Sigmoid colon (tissue), 7 donors: ENCODE results near the gene SLC44A1. TPM values are rescaled to one million over a fixed set of nuclear protein-coding genes. Genes with fewer than 3 reads are reported as not detected.
A peak's percentile ranks its signal among the peaks of the same experiment; 100 is the strongest.

Experiments used
- DNase-seq: peaks from one replicate; pipeline ENCODE4 v3.0.0-alpha.2; 2019
- H3K27ac ChIP-seq, 4 donors: fragments of 200-600 bp; sonication (generic); one replicate each; pipeline ENCODE4 v1.5.1; 2016 to 2019; ENCODE audit warnings: mild to moderate bottlenecking in 1 of 4
- H3K27me3 ChIP-seq, 3 donors: fragments of 200-600 bp; sonication (generic); one replicate each; pipeline ENCODE4 v1.5.1; 2019; ENCODE audit warnings: mild to moderate bottlenecking in 1 of 3
- H3K36me3 ChIP-seq, 4 donors: fragments of 200-600 bp; sonication (generic); one replicate each; pipeline ENCODE4 v1.5.1; 2016 to 2019
- H3K4me1 ChIP-seq, 4 donors: fragments of 200-600 bp; sonication (generic); one replicate each; pipeline ENCODE4 v1.5.1; 2017 to 2019
- H3K4me3 ChIP-seq, 4 donors: fragments of 200-600 bp; sonication (generic); one replicate each; pipeline ENCODE4 v1.5.1; 2017 to 2019; ENCODE audit warnings: mild to moderate bottlenecking in 2 of 4, moderate library complexity in 1 of 4
- H3K9me3 ChIP-seq, 4 donors: fragments of 200-600 bp in 3 of 4; sonication (generic) in 3 of 4; one replicate each; pipeline versions ENCODE4 v1.5.1 to v1.6.1; 2013 to 2019
- EP300 ChIP-seq, 4 donors: sonication (generic); formaldehyde crosslinking; IDR thresholded peaks; one replicate each; pipeline ENCODE4 v1.6.1; 2017; ENCODE audit warnings: antibody characterized with exemption in 4 of 4
- POLR2A ChIP-seq, 2 donors: fragments of 450-650 bp; IDR thresholded peaks; one replicate each; pipeline ENCODE4 v1.6.1; 2016; ENCODE audit warnings: antibody characterized with exemption in 2 of 2, mild to moderate bottlenecking in 2 of 2, moderate library complexity in 2 of 2
- POLR2AphosphoS5 ChIP-seq, 4 donors: sonication (generic); formaldehyde crosslinking; IDR thresholded peaks; one replicate each; pipeline ENCODE4 v1.6.1; 2017; ENCODE audit warnings: antibody characterized with exemption in 4 of 4
- WGBS, 2 donors: extraction: QIAGEN DNeasy Blood & Tissue Kit; methylation state at CpG; one replicate each; pipeline ENCODE4 v1.1.7; 2013; 5-methylcytosine and 5-hydroxymethylcytosine counted together
- intact Hi-C: fragments of 100-400 bp; cut with DNase I; formaldehyde crosslinking; loops from one replicate; pipeline ENCODE4 v1.15.1; 2023
- polyA plus RNA-seq, 3 donors: library from polyadenylated mRNA; stranded (reverse); fragments of 200-250 nt; gene quantifications; one replicate each; pipeline ENCODE4 v1.2.3, GENCODE V29; 2013
- total RNA-seq, 4 donors: library from RNA; depleted of rRNA; stranded (reverse); fragments of >200 nt; gene quantifications; one replicate each; pipeline ENCODE4 v1.1.0, GENCODE V29; 2016
- TF ChIP-seq, protein P1 (sequence below), 4 experiments: fragments of 450-650 bp in 3 of 4; fragments of 200-600 bp in 1 of 4; IDR thresholded peaks; one replicate each; pipeline ENCODE4 v1.5.1; 2016 to 2019; ENCODE audit warnings: antibody characterized with exemption in 4 of 4, mild to moderate bottlenecking in 3 of 4, moderate library complexity in 2 of 4
- donor health status: healthy with polysubstance abuse.
- donor health status: Bipolar disorder and iron deficiency.
- donor health status: healthy.

The SLC44A1 gene
- total and polyA plus RNA-seq, 7 donors, result 11.4 to 35.4 (median 25.2) TPM

DNA sequence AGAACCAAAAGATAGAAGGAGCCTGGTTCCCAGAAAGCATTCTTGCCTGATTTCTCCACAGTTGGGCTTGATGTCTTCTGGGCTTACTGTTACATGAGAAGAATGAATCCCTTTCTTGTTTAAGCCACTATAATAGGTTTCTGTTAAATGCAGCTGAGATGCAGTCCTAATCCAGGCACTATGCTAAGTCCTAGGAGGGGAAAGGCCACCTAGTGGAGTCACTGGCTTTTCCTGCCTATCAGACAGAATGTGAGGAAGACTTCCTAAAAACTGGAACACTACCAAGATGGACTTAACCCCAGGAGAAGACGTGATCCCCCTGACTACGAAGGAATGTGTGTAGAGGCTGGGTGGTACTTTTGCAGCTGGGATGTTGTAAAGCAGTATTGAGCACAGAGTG, 169.1 kb downstream of the SLC44A1 start:
- 18 to 53% methylated on average over 2 of the region's 2 CpGs for WGBS, 2 donors
- Histone ChIP-seq H3K4me3 (no peak overlapping the region), H3K4me1 (peaks cover 0 to 7% (median 4%) of the 10 kb centered on the region in 4 donors), H3K27me3 (no peaks in the 10 kb centered on the region), H3K27ac (no peak overlapping the region), H3K9me3 (peaks cover 0 to 5% (median 0%) of the 10 kb centered on the region in 4 donors), H3K36me3 (no peaks in the 10 kb centered on the region)
- TF ChIP-seq, protein P1, sequence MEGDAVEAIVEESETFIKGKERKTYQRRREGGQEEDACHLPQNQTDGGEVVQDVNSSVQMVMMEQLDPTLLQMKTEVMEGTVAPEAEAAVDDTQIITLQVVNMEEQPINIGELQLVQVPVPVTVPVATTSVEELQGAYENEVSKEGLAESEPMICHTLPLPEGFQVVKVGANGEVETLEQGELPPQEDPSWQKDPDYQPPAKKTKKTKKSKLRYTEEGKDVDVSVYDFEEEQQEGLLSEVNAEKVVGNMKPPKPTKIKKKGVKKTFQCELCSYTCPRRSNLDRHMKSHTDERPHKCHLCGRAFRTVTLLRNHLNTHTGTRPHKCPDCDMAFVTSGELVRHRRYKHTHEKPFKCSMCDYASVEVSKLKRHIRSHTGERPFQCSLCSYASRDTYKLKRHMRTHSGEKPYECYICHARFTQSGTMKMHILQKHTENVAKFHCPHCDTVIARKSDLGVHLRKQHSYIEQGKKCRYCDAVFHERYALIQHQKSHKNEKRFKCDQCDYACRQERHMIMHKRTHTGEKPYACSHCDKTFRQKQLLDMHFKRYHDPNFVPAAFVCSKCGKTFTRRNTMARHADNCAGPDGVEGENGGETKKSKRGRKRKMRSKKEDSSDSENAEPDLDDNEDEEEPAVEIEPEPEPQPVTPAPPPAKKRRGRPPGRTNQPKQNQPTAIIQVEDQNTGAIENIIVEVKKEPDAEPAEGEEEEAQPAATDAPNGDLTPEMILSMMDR (IDR thresholded peaks at IDR 0.05), result peak in 3 of 4 experiments; percentile 9 to 29 (median 23)
- no peak for TF ChIP-seq EP300 (IDR thresholded peaks at IDR 0.05)
- TF ChIP-seq POLR2AphosphoS5 (IDR thresholded peaks at IDR 0.05), result no peak
- intact Hi-C loops, result loop anchor here (10.0 kb wide), 2 partner anchors 419 to 649 kb away; partner anchors contain the start of gene NIPSNAP3B
- no peak for DNase-seq

DNA sequence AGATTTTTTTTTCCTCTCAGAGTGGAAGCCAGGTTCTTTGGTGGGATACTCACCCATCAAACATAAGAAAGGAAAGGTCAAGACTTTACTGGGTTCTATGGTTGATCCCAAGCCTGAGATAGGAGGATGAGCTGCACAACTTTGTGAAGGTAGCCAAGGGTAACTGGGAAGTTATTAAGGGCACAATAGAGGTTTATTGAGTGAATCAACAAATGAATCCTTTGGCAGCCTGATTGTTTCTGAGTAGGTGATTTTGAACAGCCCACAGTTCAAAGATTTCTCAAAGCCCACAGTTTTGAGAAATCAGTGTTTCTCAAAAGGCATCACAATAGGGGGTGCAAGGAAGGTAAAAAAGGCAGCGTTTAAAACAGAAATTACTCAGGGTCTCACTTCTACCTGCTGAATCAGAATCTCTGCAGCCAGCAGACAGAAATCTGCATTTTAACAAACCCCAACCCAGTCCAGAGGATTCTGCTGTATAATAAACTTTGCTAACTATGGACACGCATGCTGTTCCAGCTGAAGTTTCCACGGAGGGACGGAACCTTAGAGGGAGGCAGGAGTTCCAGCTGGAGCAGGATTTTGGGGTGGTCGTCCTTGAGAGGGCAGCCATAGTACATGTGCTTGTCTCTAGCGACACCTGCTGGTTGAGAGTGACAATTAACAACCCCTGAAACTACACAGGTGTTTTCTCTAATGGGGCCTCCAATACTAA, 170.7 kb downstream of the SLC44A1 start:
- H3K27me3 ChIP-seq, result no peaks in the 10 kb centered on the region
- peaks cover 0 to 7% (median 4%) of the 10 kb centered on the region in 4 donors for H3K4me1 ChIP-seq
- H3K36me3 ChIP-seq, result no peaks in the 10 kb centered on the region
- H3K27ac ChIP-seq, result no peak overlapping the region
- TF ChIP-seq EP300 (IDR thresholded peaks at IDR 0.05), result no peak
- TF ChIP-seq POLR2AphosphoS5 (IDR thresholded peaks at IDR 0.05), result peak in 1 of 4 donors; percentile 13
- TF ChIP-seq, protein P1 (IDR thresholded peaks at IDR 0.05), result peak; percentile 70 to 90 (median 87)
- DNase-seq, result peak; percentile 75
- peaks cover 0 to 2% (median 0%) of the 10 kb centered on the region in 4 donors for H3K9me3 ChIP-seq
- WGBS, 2 donors, result 6 to 7% methylated on average over 6 of the region's 6 CpGs
- intact Hi-C loops, result loop anchor here (2.0 to 10.0 kb wide), 5 partner anchors 258 to 650 kb away; partner anchors contain the start of gene NIPSNAP3B
- no peak overlapping the region for H3K4me3 ChIP-seq

DNA sequence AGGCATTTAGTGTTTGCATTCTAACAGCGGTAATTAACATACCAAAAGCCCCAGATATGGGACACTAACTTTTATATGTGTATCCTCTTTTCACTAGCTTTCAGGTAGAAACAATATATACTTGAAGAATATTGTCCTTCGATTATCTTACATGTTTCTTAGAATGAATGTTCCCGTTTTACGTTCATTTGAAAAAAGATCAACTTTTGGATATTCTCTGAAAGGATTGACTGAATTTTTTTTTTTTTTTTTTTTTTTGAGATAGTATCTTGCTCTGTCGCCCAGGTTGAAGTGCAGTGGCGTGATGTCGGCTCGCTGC, 171.2 kb downstream of the SLC44A1 start:
- WGBS, 2 donors, result 82 to 84% methylated on average over 8 of the region's 8 CpGs
- H3K4me1 ChIP-seq, result peaks cover 0 to 7% (median 4%) of the 10 kb centered on the region in 4 donors

DNA sequence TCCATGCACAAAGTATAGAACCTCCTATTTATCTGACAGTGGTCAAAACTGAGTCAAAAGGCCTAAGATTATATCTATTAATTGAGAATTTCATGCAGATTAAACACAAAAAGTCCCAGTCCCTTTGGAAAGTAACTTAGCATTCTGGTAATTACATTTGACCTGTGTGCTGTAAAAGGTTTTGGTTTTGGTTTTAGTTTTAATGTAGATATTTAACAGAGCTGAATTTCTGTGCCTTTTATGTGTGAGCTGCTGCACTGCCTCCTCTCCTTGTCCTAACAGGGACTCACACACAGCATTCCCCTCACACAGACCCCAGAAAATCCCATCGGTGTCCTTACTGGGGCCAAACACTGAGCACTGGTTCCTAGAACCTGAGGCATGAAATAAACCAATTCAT, 172.4 kb downstream of the SLC44A1 start:
- DNase-seq, result no peak
- H3K27me3 ChIP-seq, result no peaks in the 10 kb centered on the region
- peaks cover 0 to 1% (median 0%) of the 10 kb centered on the region in 4 donors for H3K9me3 ChIP-seq
- H3K4me3 ChIP-seq, result no peak overlapping the region
- no peak overlapping the region for H3K27ac ChIP-seq
- 58 to 79% methylated on average over 1 of the region's 1 CpG for WGBS, 2 donors
- intact Hi-C loops, result loop anchor here (5.0 to 10.0 kb wide), 4 partner anchors 260 to 652 kb away; partner anchors contain the start of gene NIPSNAP3B
- H3K4me1 ChIP-seq, result peaks cover 0 to 7% (median 4%) of the 10 kb centered on the region in 4 donors
- no peaks in the 10 kb centered on the region for H3K36me3 ChIP-seq
- no peak for TF ChIP-seq POLR2A (IDR thresholded peaks at IDR 0.05)
- no peak for TF ChIP-seq POLR2AphosphoS5 (IDR thresholded peaks at IDR 0.05)
- no peak for TF ChIP-seq EP300 (IDR thresholded peaks at IDR 0.05)
- TF ChIP-seq, protein P1 (IDR thresholded peaks at IDR 0.05), result no peak

More for the DNA sequence above, 171.2 kb downstream of the SLC44A1 start:
- intact Hi-C loops, result loop anchor here (2.0 to 10.0 kb wide), 5 partner anchors 258 to 651 kb away; partner anchors contain the start of gene NIPSNAP3B
- peaks cover 0 to 2% (median 0%) of the 10 kb centered on the region in 4 donors for H3K9me3 ChIP-seq
- H3K27me3 ChIP-seq, result no peaks in the 10 kb centered on the region
- TF ChIP-seq POLR2AphosphoS5 (IDR thresholded peaks at IDR 0.05), result no peak
- no peak for TF ChIP-seq EP300 (IDR thresholded peaks at IDR 0.05)
- TF ChIP-seq, protein P1 (IDR thresholded peaks at IDR 0.05), result no peak
- TF ChIP-seq POLR2A (IDR thresholded peaks at IDR 0.05), result no peak
- no peak overlapping the region for H3K27ac ChIP-seq
- no peak overlapping the region for H3K4me3 ChIP-seq
- no peaks in the 10 kb centered on the region for H3K36me3 ChIP-seq
- no peak for DNase-seq
